IPS-NIHi11 (cell line): ENCODE results near the gene IL37.
"Not testable (repeated sequence)": the region's sequence is repeated elsewhere in the genome, so short reads cannot be mapped to it uniquely, and the experiment has no call there.

ENCODE experiments used
- DNase-seq: peaks from one replicate; pipeline ENCODE4 v3.0.0; 2012; ENCODE audit warnings: mixed read lengths, low spot score

Gene IL37

DNA sequence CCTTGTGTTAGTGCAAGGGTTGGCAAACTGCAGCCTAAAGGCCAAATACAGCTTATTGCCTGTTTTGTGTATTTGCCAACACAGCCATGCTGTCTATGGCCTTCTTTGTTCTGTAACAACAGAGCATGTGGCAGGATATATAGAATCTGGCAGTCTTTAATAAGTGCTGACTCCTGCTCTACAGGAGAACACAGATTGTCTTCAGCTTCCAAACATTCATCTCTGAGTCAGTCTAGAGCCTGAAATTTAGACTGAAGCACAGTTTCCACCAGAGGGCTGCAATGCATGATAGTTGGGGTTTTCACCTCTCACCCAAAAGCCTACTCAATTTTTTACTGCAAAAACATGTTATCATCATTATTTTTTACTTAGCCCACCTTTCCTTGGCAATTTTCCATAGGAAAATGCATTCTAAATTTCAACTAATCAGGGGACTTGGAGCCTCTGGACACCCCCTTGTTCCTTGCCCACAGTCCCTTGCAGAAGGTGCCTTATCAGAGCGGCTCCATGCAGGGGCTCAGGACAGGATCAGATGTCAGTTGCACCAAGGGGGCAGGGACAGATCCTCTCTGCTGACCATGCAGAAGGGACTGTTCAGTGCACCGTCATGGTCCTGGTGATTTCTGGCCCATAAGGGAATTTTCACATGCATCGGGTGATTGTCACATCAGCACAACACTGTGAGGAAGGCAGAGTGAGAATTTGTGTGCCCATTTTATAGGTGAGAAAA, 12.4 kb downstream of the IL37 start:
- DNase-seq = no peak

DNA sequence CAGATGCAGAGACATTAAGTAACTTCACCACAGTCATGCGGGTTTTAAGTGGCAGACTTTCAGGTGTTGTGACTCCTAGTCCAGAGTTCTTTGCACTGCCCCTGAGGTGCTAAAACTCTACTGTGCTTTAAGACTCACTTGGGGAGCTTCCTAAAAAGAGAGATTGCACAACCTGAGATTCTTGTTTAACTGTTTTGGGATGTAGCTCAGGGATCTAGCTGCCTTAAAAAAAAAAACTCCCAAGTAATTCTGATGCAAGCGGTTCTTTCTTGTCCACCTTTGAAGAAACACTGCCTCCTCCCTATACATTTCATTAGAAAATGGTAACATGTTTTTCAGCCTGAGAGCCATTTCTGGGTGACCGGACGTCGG, 13.0 kb downstream of the IL37 start:
- no peak for DNase-seq

DNA sequence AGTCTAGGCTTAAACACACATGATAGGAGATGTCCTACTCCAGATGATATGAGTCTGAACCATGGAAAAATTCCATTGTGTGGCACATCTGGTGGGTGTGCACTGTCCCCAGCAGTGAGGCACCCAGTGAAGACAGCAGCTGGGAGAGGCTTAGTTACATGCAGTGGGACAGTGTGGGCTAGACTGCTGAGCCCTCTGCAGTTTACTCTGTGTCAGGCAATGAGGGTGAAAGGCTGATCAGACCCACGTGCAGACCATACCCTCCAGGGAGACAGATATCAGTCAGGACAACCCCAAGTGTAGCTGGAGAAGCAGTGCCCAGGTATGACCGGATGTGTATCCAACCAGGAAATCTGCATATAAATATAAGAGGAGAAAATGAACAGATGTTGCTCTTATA, 13.4 kb downstream of the IL37 start:
- DNase-seq = no peak

DNA sequence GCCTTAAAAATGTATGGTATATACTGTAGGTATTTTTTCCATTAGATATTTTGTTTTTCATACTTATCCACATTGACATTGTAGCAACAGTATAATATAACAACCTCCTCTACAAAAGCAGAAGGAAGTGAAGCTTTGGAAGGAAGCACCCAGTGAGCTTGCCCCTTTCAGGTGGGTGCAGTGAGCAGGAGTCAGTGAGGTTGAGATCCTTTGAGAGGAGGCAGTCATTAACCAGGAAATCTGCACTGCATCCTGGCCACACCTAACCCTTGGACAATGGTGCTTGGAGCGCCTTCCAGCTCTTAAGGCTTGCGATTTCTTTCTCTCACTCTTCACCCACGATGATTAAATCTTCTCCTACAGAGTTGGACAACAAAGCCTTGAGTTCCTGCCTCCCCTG, 13.9 kb downstream of the IL37 start:
- DNase-seq = no peak

DNA sequence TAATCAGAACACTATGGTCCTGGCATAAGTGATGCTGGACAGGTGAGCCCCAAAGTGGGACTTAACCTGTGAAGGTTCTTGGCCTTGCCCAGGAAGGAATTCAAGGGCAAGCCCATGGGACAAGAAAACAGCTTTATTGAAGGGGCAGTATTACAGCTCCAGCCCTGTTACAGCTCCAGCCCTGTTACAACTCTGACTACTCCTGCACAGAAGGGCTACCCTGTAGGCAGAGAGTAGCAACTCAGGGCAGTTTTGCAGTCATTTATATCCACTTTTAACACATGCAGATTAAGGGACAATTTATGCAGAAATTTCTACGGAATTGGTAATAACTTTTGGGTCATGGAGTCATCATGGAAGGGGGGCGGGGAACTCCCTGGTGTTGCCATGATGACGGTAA, 15.7 kb downstream of the IL37 start:
- DNase-seq = no peak

DNA sequence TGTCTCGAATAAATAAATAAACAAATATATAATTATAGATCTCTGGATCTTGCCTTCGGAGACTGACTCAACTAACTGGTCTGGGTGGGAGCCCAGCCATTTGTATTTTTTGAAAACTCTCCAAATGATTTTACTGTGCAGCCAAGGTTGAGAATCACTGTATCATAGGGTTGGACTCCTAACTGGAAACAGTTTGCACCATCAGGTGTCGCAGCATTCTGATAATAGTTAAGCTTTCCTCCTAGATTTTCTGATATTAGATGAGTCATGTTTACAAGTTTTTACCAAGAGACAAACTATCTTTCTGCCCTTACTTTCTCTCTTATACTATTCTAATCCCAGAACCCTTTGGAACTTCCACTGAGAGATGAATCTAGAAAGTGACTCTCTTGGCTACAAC, 16.8 kb downstream of the IL37 start:
- no peak for DNase-seq

DNA sequence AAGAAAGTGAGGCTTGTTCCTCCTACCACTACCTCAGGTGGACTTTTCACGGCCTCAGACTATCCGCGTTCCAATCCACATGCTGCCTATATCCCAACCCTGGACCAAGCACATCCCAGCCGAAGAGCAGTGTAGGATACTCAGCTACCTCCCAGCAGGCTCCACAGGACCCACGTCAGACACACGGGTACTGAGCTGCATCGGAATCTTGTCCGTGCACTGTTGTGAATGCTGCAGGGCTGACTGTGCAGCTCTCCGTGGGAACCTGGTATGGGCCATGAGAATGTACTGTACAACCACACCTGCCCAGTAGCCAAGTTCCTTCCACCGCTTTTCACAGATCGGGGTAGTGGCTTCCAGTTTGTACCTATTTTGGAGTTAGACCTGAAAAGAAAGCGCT, 22.3 kb downstream of the IL37 start:
- DNase-seq = no peak

DNA sequence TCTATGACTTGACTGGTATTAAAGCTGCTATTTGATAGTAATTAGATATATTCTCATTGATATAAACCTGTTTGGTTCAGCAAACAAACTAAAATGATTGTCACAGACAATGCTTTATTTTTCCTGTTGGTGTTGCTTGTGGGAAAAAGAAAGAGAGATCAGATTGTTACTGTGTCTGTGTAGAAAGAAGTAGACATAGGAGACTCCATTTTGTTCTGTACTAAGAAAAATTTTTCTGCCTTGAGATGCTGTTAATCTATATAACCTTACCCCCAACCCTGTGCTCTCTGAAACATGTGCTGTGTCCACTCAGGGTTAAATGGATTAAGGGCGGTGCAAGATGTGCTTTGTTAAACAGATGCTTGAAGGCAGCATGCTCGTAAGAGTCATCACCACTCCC, 23.2 kb downstream of the IL37 start:
- not testable (repeated sequence) for DNase-seq

DNA sequence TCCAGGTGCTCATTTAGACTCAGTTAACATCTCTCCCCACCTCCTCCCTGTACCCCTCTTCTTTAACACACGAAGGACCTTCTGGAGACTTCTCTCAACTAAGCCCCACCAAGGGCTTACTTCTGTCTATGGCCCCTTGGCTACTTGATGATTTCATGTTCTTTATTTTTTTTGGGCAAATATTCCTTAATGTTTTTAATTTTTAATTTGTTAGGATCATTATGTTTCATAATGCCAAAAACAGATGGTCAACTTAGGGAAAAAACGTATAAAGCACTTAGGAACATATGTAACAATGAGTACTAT, 25.9 kb downstream of the IL37 start:
- DNase-seq = no peak

DNA sequence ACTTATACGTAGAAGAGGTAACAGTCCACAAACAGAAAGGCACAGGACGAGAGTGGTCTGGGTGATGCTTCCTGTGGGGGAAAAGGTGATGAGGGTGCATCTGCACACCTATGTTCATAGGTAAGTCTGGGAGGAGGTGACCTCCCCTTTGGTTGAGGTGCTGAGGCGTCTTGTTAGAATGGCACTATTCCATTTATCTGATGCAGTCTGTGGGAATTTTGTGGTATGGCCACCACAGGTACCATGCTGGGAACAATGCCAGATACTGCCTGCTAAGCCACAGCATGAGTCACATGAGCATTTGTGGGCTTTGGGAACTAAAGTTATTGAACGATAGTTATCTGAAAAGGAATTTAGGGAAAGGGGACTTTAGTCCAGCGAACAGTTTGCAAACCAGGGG, 27.9 kb downstream of the IL37 start:
- no peak for DNase-seq

DNA sequence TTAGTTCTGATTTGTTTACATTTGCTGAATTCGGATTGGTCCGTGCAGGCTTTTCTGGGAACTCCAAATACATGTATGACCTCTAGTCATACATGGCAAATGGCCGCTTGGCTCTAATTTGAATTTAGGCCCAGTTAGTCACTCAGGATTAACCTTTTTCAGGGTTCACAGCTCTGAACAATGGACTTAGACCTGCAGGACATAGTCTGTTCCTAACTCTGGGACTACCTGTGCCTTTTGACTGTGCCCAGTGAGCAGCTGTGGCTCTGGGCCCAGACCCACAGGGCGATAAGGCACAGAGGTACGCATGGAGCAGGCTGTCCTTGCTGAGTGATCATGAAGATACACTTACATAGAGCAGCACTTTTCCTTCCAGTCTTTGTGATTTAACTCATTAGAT, 28.5 kb downstream of the IL37 start:
- no peak for DNase-seq

DNA sequence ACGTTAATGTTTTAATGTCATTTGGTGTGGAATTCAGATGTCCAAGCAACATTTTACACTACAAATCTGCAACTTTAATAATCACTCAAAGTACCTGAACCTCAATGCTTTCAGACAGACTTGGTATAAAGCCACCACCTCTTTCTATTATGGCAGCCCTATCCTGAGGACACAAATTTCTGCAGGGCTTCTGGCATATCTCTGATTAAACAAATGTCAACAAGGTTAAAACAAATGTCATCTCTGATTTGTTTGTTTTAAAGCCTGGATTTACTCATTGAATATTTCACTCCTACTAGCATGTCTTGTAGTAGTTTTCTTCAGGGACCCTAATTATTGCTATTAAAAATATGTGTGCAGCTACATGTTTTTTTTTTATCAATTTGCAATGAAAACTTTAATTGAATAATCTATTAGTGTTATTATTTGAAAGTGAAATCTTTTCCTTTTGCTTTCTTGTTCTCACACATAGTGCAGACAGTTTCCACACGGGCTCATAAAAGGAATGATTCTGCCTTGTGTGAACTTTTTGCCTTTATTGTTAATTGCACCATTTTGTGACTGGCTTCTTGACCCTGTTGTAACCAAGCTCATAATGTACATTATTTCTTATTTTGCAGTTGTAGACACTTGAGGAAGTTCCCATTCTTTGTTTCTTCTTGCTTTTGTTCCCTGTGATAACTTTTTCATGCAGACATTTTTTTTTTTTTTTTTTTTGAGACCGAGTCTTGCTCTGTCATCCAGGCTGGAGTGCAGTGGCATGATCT, 30.1 kb downstream of the IL37 start:
- no peak for DNase-seq

DNA sequence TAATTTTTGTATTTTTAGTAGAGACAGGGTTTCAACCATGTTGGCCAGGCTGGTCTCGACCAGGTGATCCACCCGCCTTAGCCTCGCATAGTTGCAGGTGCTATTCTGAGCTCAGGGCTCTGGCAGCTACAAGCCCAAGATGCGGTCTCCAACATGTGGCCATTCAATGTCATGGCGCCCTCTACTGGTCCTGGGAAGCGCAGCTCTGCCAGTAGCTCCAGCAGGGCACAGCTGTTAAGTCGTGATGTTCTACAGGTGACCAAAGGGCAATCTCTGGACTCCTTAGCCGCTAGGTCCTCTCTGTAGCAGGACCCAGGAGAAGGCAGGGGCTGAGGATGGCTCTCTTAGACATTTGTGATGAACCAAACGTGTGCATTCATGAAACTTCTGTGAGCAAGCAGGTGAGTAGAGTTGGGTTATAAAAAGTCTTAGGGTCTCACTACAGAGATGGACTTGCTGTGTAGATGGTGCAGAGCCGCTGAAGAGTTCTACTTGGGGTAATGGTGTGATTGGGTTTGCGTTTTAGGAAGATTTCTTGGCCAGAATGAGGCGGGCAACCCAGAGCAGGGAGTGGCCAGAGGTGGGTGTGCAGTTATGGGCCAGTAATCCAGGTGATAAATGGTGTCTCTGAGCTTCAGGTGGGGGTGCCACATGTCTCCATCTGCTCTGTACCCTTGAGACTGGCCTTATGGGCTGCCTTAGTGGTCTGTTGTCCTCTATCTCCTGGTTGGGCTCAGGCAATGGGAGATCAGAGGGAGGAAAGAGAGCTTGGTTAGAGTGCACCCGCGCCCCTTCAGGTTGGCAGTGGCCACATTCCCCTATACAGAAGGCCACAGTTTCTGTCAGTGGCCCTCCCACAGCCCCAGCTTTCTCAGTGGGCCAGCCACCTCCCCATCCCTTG, 31.0 kb downstream of the IL37 start:
- peak; percentile 85 for DNase-seq

DNA sequence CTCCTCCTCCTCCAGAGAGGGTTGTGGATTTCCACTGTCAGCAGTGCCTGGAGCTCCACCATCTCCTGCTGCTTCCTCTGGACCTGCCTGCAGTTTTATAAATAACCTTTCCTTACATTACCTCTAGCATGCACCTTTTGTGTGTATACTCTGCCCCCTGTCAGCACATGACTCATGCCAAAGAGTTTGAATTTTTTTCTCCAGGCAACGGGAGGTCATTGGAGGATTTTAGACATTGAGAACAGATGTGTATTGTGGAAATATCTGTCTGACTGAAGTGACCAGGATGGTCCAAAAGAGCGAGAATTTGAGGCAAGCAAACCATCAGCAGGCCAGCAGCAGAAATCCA, 31.7 kb downstream of the IL37 start:
- DNase-seq = no peak

DNA sequence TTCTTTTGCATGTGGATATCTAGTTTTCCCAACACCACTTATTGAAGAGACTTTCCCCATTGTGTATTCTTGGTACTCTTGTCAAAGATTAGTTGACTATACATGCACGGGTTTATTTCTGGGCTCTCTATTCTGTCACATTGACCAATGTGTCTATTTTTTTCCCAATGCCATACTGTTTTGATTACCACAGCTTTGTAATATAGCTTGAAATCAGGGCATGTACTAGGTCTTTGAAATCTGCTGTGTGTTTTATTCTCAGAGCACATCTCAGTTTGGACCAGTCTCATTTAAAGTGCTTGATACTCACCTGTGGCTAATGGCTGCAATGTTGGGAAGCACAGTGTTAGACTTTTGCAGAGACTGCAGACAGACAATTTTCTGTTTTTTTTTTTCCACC, 34.0 kb downstream of the IL37 start:
- DNase-seq = no peak

DNA sequence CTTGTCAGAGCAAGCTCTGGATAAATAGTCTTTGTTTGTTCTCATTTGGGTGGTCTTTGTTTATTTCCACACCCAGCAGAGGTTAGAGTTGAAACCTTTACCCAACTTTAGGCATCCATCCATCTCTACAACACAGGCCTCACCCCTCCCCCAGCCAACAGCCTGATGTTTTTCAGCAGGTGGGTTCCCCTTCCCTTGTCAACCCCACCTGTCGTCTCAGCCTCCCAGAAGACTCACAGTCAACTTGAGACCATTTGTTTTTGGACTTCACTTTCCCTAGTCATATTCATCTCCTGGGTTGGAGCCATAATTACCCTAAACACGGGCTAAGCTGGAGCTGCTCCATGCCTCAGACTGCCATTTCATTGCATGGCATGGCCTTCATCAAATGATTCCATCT, 35.1 kb downstream of the IL37 start:
- DNase-seq = no peak

DNA sequence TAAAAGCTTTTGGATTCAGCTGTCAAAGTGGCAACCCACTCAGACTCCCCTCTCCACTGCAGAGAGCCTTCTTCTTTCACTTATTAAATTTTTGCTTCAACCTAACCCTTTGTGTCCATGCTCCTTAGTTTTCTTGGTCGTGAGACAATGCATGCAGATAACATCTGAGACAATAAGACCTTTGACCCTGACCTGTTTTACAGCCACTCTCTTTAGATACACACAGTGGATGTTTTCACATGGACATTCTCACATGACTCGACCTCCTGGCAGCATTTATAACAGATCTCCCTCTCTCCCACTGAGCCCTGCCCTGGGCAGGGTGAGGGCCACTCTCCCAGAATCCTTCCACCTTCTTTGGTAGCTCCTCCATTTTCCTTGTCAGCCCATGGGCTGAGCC, 36.4 kb downstream of the IL37 start:
- no peak for DNase-seq

DNA sequence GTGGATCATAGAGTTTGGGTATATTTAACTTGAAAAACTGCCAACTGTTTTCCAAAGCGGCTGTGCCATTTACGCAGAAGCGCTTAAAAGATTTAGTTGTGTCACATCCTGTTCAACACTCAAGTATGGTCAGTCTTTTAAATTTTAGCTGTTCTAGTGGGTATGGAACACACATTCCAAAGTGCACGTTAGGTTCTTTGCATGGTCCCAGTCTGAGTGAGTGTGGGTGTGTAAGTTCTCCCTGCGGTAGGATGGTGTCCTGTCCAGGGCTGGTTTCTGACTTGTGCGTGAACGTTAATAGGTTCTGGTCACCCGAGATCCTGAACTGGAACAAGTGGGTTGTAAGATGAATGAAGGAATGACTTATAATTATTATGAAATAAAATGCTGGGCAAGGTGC, 38.5 kb downstream of the IL37 start:
- DNase-seq = no peak

DNA sequence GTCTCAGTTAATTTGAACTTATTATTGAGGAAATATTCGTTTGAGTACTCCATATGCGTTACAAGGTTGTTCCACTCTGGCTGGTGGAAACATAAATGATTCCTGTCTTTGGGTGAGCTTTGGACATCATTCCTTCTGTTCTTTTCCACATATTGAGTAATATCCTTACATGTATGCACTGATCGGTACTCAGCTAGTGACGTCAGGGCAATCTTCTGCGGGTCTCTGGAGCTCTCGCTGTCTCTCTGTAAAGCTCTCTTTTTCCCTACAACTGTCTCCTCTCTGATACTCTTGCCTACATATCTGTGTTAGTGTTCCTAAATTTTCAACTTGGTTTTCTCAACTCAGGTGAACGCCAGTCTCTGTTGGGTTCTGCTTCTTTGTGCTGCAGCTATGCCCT, 43.4 kb downstream of the IL37 start:
- DNase-seq = no peak

DNA sequence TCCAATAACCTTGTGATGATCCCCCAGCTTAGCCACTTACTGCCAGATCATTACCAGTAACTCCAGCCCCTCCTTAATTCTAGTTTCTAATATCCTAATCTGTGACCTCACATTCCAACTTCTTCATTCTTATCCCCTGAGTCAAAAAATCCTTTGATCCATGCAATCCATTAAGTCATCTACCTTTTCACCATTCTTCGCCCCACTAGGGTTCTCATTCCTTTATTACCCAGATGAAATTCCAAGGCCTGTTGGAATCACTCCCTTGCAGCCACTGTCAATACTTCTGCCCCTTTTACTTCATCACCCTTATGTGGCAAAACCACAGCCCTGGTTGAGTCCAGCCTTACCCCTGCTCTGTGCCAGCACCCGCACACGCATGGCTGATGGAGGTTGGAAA, 46.5 kb downstream of the IL37 start:
- no peak for DNase-seq

DNA sequence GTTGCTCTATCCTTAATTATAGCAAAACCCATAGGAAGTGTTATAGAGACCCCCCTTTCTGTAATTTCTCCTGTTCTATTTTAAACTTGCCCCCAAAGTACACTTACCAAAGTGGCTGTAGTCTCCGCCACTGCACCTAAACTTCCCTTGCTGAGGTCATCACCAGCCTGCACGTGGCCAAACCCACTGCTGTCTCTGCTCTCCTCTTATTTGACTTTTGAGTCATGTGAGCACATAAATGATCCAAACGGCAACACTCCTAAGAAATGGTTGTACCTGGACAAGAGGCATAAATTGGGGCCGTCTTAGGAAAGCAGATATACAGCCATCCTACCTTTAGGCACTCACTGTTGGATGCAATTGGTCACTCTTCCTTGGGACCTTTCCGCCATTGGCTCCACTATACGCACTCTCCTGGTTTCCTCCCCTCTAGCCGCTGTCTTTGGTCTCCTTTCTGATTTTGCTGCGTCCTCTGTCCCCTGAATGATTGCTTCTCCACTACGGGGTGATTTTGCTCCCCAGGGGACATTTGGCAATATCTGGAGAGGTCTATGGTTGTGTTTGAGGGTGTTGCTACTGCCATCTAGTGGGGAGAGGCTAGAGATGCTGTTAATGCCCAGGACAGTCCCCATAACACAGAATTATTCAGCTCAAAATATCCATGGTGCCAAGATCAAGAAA, 47.6 kb downstream of the IL37 start:
- peak; percentile 80 for DNase-seq

DNA sequence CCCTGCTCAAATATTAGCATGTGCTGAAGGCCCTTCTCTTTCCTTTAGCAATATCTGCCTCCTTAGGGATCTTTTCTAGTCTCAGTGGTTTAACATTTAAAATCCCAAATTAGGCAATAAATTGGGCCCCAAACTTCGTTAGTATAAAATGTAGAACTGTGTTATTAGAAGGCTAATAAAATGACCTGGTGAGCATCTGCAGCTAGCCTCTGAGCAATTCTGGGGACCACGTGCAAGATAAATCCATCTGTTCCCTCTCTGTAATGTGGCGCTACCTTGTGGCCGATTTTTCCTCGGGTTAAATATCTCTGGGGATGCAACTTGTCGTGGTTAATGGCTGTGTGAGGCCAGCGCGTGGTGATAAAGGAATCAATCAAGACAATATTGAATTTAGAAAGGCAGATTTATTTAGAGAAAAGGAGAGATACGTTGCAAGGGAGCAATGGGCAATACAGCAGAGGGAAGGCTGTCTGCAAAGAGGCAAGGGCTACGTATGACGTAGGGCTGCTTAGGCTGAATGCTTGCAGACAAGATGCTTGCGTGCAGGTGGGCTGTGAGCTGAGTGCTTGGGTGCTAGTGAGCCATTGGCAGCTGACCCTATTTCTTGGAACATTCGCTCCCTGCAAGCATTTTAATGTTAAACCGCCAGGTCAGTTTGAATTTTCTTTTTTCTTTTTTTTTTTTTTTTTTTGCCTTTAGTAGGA, 48.3 kb downstream of the IL37 start:
- DNase-seq = peak; percentile 46
